Measurements from ENCODE around the gene OGFRL1. TPM values are rescaled to one million over a fixed set of nuclear protein-coding genes. Genes with fewer than 3 reads are reported as not detected.
A peak's percentile ranks its signal among the peaks of the same experiment; 100 is the strongest.
"Not testable (repeated sequence)": the region's sequence is repeated elsewhere in the genome, so short reads cannot be mapped to it uniquely, and the experiment has no call there.

Gene OGFRL1
- total RNA-seq = 15.5 TPM

- peak; percentile 84 for DNase-seq
Measured at GRCh38 chr6:71288228-71289038, at the start of gene OGFRL1. OGFRL1 (plus strand) TSS chr6:71288811; CDS start chr6:71288937, 126 bp downstream.

- DNase-seq = no peak
Measured at GRCh38 chr6:71239694-71240093, 48.9 kb upstream of the OGFRL1 start.

- no peak for DNase-seq
Measured at GRCh38 chr6:71245265-71246049, 43.2 kb upstream of the OGFRL1 start.

- DNase-seq = no peak
Measured at GRCh38 chr6:71246596-71246995, 42.0 kb upstream of the OGFRL1 start.

- peak; percentile 21 for DNase-seq
Measured at GRCh38 chr6:71248306-71248765, 40.3 kb upstream of the OGFRL1 start.

GRCh38 chr6:71248878-71249544, 39.6 kb upstream of the OGFRL1 start:
- no peak for DNase-seq

- DNase-seq = peak; percentile 28
Measured at GRCh38 chr6:71250099-71250602, 38.5 kb upstream of the OGFRL1 start.

- DNase-seq = no peak
Measured at GRCh38 chr6:71252410-71252809, 36.2 kb upstream of the OGFRL1 start.

GRCh38 chr6:71252960-71253359, 35.7 kb upstream of the OGFRL1 start:
- DNase-seq = no peak

- DNase-seq = peak; percentile 33
Measured at GRCh38 chr6:71254323-71254722, 34.3 kb upstream of the OGFRL1 start.

- DNase-seq = no peak
Measured at GRCh38 chr6:71258078-71258866, 30.3 kb upstream of the OGFRL1 start.

GRCh38 chr6:71259888-71260604, 28.6 kb upstream of the OGFRL1 start:
- DNase-seq = no peak

GRCh38 chr6:71262914-71263313, 25.7 kb upstream of the OGFRL1 start:
- no peak for DNase-seq

GRCh38 chr6:71266392-71266791, 22.2 kb upstream of the OGFRL1 start:
- not testable (repeated sequence) for DNase-seq

- no peak for DNase-seq
Measured at GRCh38 chr6:71268735-71269437, 19.7 kb upstream of the OGFRL1 start.

- no peak for DNase-seq
Measured at GRCh38 chr6:71277926-71278600, 10.5 kb upstream of the OGFRL1 start.

GRCh38 chr6:71279321-71279720, 9.3 kb upstream of the OGFRL1 start:
- no peak for DNase-seq

- no peak for DNase-seq
Measured at GRCh38 chr6:71279740-71280139, 8.9 kb upstream of the OGFRL1 start.

GRCh38 chr6:71280701-71281100, 7.9 kb upstream of the OGFRL1 start:
- DNase-seq = no peak

GRCh38 chr6:71284785-71285184, 3.8 kb upstream of the OGFRL1 start:
- no peak for DNase-seq
